Measurements from ENCODE around the gene OR2A42.
"Not testable (repeated sequence)": the region's sequence is repeated elsewhere in the genome, so short reads cannot be mapped to it uniquely, and the experiment has no call there.

DNA sequence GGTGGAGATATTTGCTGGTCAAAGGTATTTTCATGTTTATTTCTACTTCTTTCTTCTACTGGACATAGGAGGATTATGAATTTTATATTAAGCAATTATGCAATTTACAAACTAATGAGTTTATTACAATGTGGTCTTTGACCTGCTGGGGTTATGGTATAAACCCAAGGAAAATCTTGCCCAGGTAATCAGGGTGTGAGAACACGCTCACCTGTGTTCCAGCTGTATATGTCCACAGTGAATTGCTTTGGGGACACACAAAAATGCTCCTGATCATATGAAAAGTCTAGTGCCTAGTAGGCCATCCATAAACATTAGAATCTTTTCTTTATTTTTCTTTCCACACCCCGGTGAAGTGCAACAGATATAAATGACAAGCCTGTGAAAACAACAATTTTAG lies at the start of gene OR2A42:
- TF ChIP-seq, protein P1, sequence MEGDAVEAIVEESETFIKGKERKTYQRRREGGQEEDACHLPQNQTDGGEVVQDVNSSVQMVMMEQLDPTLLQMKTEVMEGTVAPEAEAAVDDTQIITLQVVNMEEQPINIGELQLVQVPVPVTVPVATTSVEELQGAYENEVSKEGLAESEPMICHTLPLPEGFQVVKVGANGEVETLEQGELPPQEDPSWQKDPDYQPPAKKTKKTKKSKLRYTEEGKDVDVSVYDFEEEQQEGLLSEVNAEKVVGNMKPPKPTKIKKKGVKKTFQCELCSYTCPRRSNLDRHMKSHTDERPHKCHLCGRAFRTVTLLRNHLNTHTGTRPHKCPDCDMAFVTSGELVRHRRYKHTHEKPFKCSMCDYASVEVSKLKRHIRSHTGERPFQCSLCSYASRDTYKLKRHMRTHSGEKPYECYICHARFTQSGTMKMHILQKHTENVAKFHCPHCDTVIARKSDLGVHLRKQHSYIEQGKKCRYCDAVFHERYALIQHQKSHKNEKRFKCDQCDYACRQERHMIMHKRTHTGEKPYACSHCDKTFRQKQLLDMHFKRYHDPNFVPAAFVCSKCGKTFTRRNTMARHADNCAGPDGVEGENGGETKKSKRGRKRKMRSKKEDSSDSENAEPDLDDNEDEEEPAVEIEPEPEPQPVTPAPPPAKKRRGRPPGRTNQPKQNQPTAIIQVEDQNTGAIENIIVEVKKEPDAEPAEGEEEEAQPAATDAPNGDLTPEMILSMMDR (IDR thresholded peaks at IDR 0.05; ENCODE audit: poor library complexity) = not testable (repeated sequence)
- TF ChIP-seq EZH2 (IDR thresholded peaks at IDR 0.05; ENCODE audit: borderline replicate concordance); EZH2phosphoT487 (IDR thresholded peaks at IDR 0.05; ENCODE audit: low read depth, severe bottlenecking, unreplicated experiment): not testable (repeated sequence)
